ENCODE data around the gene C4A.
"Not testable (repeated sequence)": the region's sequence is repeated elsewhere in the genome, so short reads cannot be mapped to it uniquely, and the experiment has no call there.

The C4A gene

DNA sequence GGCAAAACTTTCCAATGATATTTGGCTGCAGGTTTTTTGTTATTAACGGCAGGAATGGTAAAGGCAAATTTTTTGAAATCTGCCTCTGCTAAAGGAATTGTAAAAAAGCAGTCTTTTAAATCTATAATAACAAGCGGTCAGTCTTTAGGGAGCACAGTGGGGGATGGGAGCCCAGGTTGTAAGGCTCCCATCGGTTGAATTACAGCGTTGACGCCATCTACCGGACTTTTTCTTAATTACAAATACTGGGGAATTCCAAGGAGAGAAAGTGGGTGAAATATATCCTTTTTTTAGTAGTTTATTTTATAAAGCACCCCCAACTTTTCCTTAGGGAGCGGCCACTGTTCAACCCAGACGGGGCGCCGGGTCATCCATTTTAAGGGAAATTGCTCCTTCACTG, 7.5 kb downstream of the C4A start:
- not testable (repeated sequence) for DNase-seq

DNA sequence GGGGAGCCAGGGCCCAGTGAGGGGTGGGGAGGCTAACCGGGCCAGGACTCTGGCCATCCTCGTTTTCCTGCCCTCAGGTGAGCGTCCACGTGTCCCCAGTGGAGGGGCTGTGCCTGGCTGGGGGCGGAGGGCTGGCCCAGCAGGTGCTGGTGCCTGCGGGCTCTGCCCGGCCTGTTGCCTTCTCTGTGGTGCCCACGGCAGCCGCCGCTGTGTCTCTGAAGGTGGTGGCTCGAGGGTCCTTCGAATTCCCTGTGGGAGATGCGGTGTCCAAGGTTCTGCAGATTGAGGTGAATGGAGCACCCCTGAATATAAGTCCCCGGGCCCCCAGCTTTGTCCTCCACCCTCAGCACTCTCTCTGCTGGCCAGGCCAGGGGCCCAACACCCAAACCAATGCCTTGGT, 12.6 kb downstream of the C4A start:
- not testable (repeated sequence) for DNase-seq

- not testable (repeated sequence) for DNase-seq
These were observed 14.5 kb downstream of the C4A start for GRCh38 chr6:31996385-31996784.

DNA sequence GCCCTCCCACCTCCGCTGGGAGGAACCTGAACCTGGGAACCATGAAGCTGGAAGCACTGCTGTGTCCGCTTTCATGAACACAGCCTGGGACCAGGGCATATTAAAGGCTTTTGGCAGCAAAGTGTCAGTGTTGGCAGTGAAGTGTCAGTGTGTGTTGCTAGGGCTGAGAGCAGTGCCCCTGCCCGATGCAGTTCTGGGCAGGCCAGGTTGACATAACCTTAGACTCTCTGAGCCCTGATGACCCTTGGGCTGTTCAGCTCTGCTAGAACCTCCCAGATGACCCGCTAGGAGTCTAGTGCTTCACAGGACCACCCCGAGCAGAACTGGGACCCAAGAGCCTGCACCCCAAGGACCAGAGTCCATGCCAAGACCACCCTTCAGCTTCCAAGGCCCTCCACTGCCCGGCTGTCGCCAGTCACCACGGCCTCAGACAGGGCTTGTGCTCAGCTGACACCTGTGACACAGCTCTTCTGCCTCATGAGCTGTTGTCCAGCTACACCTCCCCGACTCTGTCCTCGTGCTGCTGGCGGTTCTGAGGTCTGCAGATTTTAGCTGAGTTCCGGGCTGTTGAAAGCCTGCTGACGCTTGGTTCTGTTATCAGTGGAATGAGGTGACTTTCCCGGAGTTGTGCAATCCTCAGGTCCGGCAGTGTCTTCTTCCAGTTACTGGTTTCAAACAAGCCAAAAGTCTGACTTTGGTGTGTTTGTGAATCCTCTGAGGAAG, 20.9 kb downstream of the C4A start:
- DNase-seq, result not testable (repeated sequence)

DNA sequence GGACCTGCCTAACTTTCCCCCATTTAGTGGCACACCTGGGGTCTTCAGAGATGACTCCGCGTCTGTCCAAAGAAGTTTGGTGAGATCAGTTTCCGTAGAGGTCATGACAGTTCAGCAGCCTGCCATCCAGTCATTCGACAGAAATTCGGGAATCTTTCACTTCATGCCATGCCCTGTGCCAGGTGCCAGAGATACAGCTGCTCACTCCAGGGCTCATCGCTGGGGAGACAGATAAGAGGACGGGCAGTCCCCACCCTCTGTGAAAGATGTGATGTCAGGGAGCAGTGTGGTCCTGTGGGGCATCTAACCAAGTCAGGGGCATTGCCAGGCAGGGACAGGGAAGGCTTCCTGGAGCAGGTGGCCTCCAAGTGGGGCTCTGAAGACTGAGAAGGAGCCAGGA, 21.4 kb downstream of the C4A start:
- DNase-seq, result not testable (repeated sequence)

- DNase-seq, result not testable (repeated sequence)
These were observed 22.5 kb downstream of the C4A start for GRCh38 chr6:32004393-32004792.

DNA sequence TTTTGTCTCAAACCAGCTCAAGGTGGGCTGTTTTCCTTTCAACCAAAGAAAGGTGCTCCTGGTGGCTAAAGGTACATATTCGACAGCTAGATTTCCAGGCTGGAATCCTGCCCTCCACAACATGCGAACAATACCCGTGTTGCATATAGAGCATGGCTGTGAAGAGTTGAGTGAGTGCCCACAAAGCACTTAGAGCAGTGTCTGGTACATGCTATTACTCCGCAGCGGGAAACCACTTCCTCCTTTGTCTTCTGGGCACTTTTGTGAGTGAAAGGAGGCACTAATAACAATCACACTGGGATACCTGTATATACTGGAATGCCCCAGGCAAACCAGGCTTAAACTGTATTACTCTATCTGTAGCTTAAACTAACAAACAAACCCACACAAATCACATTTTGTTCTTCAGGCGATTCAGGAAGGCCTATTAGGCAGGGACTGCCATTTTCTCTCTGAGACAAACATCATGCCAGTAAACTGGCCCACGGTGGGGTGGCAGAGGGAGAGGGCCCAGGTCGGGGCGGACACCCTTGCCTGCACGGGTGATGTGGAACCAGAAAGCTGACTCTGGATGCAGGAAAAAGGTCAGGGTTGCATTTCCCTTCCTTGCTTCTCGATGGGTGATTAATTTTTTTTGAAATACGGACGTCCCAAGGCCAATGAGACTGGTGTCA, 23.1 kb downstream of the C4A start:
- DNase-seq, result not testable (repeated sequence)

DNA sequence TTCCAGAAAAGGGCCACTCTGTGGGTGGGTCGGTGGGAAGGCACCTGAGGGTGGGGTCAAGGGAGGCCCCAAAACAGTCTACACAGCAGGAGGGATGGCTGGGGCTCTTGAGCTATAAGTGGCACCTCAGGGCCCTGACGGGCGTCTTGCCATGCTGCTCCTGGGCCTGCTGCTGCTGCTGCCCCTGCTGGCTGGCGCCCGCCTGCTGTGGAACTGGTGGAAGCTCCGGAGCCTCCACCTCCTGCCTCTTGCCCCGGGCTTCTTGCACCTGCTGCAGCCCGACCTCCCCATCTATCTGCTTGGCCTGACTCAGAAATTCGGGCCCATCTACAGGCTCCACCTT, 23.7 kb downstream of the C4A start:
- not testable (repeated sequence) for DNase-seq

- DNase-seq, result not testable (repeated sequence)
These were observed 24.2 kb downstream of the C4A start for GRCh38 chr6:32005991-32006529.

DNA sequence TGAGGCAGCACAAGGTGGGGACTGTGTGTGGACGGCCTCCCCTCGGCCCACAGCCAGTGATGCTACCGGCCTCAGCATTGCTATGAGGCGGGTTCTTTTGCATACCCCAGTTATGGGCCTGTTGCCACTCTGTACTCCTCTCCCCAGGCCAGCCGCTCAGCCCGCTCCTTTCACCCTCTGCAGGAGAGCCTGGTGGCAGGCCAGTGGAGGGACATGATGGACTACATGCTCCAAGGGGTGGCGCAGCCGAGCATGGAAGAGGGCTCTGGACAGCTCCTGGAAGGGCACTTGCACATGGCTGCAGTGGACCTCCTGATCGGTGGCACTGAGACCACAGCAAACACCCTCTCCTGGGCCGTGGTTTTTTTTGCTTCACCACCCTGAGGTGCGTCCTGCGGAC, 25.2 kb downstream of the C4A start:
- DNase-seq, result not testable (repeated sequence)

DNA sequence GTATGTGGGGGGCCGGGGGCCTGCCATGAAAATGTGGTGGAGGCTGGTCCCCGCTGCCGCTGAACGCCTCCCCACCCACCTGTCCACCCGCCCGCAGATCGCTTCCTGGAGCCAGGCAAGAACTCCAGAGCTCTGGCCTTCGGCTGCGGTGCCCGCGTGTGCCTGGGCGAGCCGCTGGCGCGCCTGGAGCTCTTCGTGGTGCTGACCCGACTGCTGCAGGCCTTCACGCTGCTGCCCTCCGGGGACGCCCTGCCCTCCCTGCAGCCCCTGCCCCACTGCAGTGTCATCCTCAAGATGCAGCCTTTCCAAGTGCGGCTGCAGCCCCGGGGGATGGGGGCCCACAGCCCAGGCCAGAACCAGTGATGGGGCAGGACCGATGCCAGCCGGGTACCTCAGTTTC, 26.2 kb downstream of the C4A start:
- not testable (repeated sequence) for DNase-seq

DNA sequence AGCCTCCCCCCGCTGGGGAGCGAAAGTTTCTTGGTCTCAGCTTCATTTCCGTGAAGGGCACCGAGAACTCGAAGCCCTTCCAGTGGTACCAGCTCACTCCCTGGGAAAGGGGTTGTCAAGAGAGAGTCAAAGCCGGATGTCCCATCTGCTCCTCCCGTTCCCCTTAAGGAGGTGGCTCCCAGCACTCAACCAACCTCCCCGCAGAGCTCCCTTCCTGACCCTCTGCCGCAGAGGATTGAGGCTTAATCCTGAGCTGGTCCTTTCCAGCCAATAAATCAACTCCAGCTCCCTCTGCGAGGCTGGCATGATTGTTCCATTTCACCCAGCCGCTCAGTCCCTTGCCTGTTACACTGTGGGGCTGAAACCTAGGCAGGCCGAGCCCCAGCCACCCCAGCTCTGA, 26.8 kb downstream of the C4A start:
- DNase-seq, result not testable (repeated sequence)

DNA sequence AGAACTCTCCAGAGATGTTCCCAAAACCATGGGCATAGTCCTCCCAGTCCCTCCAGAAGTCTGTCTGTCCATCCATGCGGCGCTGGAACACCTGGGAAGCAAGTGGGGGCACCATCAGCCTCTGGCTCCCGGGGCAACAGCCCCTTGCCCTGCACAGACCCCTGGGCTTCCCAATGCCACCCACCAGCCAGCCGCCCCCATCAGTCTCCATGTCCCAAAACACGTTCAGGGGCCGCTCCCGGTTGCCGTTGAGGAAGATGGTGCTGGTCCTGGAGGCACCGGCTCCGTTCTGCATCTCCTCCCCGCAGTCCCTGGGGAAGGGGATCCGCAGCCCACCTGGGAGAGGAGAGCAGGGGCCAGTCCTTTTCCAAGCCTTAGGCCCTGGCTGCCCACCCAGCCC, 27.7 kb downstream of the C4A start:
- DNase-seq, result not testable (repeated sequence)

DNA sequence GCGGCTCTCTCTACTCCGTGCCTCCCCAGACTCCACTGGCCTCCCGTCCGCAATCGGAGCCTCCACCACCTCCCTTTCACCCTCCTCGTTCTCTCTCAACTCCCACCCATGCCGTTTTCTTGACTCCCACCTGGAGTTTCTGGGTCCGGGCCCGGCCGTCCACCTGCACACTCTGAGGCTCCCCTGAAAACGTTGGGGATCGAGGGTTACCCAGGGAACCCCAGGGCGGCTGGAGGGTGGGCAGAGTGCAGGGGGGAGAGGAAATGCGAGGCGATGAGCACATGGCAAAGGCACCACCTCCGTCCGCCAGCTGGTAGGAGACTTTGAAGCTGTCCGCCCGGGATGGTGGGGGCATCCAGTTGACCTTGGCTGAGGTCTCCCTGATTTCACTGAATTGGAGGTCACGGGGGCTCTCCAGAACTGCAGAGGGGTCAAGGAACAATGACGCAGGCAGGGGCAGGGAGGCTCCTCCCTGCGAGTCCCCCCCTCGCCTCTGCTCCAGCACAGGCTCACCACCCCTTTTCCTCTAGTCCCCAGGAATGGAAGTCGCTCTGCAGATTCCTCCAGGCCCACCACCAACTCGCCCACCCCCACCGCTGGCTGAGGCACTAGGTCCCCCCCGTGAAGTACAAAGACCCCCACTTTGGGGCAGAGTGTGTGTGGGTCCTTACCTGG, 29.1 kb downstream of the C4A start:
- not testable (repeated sequence) for DNase-seq

- not testable (repeated sequence) for DNase-seq
These were observed 31.2 kb downstream of the C4A start for GRCh38 chr6:32012941-32013617.

GRCh38 chr6:32013738-32014137, 31.9 kb downstream of the C4A start:
- DNase-seq, result not testable (repeated sequence)

GRCh38 chr6:32014547-32014946, 32.7 kb downstream of the C4A start, which contains the start of gene C4B:
C4B (plus strand) TSS chr6:32014795; CDS start chr6:32014846, 51 bp downstream.
- not testable (repeated sequence) for DNase-seq

DNA sequence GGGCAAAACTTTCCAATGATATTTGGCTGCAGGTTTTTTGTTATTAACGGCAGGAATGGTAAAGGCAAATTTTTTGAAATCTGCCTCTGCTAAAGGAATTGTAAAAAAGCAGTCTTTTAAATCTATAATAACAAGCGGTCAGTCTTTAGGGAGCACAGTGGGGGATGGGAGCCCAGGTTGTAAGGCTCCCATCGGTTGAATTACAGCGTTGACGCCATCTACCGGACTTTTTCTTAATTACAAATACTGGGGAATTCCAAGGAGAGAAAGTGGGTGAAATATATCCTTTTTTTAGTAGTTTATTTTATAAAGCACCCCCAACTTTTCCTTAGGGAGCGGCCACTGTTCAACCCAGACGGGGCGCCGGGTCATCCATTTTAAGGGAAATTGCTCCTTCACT, 40.2 kb downstream of the C4A start:
- DNase-seq, result not testable (repeated sequence)

DNA sequence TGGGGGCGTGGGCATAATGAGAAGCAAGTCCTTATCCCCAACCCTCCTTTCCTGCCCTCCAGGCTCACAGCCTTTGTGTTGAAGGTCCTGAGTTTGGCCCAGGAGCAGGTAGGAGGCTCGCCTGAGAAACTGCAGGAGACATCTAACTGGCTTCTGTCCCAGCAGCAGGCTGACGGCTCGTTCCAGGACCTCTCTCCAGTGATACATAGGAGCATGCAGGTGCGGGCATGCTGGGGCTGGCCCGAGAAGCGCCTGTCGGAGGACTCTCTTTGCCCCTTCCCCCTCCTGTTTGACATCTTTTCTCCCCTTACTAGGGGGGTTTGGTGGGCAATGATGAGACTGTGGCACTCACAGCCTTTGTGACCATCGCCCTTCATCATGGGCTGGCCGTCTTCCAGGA, 46.8 kb downstream of the C4A start:
- not testable (repeated sequence) for DNase-seq

DNA sequence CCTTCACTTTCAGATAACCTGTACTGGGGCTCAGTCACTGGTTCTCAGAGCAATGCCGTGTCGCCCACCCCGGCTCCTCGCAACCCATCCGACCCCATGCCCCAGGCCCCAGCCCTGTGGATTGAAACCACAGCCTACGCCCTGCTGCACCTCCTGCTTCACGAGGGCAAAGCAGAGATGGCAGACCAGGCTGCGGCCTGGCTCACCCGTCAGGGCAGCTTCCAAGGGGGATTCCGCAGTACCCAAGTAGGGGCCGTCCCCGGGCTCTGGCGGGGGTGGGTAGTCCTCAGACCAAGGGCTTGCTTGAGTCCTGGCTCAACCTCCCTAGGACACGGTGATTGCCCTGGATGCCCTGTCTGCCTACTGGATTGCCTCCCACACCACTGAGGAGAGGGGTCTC, 47.7 kb downstream of the C4A start:
- not testable (repeated sequence) for DNase-seq

- DNase-seq, result not testable (repeated sequence)
These were observed 53.6 kb downstream of the C4A start for GRCh38 chr6:32035283-32036013.

GRCh38 chr6:32037136-32037535, 55.3 kb downstream of the C4A start:
- DNase-seq, result not testable (repeated sequence)
